ENCODE data around the gene GYPB. TPM values are rescaled to one million over a fixed set of nuclear protein-coding genes. Genes with fewer than 3 reads are reported as not detected.

Gene GYPB
- total and polyA plus RNA-seq, 2 donors (not counting 1 experiment from before 2014, with no cell fraction given) = not detected

Other genes with a start within 250 kb of the GYPB start
- 1.2 and 1.3 TPM in 2 replicates for gene GYPE, start 113.8 kb downstream of the GYPB start, total RNA-seq
- gene GYPE, start 113.8 kb downstream of the GYPB start, polyA plus RNA-seq = 1.3 and 2.0 TPM in 2 replicates
- gene GYPA, start 121.3 kb upstream of the GYPB start, total RNA-seq = not detected in 2 replicates
- gene GYPA, start 121.3 kb upstream of the GYPB start, polyA plus RNA-seq = not detected in 2 replicates

Data from fibroblast of lung (primary cell).